Smooth muscle cell (in vitro differentiated cells): ENCODE results near the gene CCDC88A. TPM values are rescaled to one million over a fixed set of nuclear protein-coding genes. Genes with fewer than 3 reads are reported as not detected.
"Not testable (repeated sequence)": the region's sequence is repeated elsewhere in the genome, so short reads cannot be mapped to it uniquely, and the experiment has no call there.

Source experiments
- DNase-seq: peaks from one replicate; lab custom pipeline; 2025; ENCODE audit not compliant: unreplicated experiment; lab: John Stamatoyannopoulos, UW
- H2AFZ ChIP-seq: fragments of 200-600 bp; sonication (generic); 2 replicates; pipeline ENCODE4 v1.6.0; 2016; ENCODE audit warnings: antibody characterized with exemption, low read depth, mild to moderate bottlenecking
- H3F3A ChIP-seq: fragments of 200-600 bp; sonication (generic); 2 replicates; pipeline ENCODE4 v1.6.0; 2017; ENCODE audit warnings: antibody characterized with exemption, low read depth
- H3K27ac ChIP-seq: fragments of 200-600 bp; sonication (generic); 2 replicates; pipeline ENCODE4 v1.5.1; 2016; ENCODE audit warnings: low read depth, mild to moderate bottlenecking
- H3K27me3 ChIP-seq: fragments of 200-600 bp; sonication (generic); 2 replicates; pipeline ENCODE4 v1.6.1; 2016; ENCODE audit warnings: low read depth, mild to moderate bottlenecking
- H3K36me3 ChIP-seq: fragments of 200-600 bp; sonication (generic); 2 replicates; pipeline ENCODE4 v1.5.1; 2016; ENCODE audit warnings: low read depth
- H3K4me1 ChIP-seq: fragments of 200-600 bp; sonication (generic); 2 replicates; pipeline ENCODE4 v1.5.1; 2016; ENCODE audit warnings: low read depth
- H3K4me2 ChIP-seq: fragments of 200-600 bp; sonication (generic); 2 replicates; pipeline ENCODE4 v1.6.0; 2016; ENCODE audit warnings: mild to moderate bottlenecking
- H3K4me3 ChIP-seq: fragments of 200-600 bp; sonication (generic); 2 replicates; pipeline ENCODE4 v1.5.1; 2016; ENCODE audit warnings: mild to moderate bottlenecking
- H3K79me2 ChIP-seq: fragments of 200-600 bp; sonication (generic); 2 replicates; pipeline ENCODE4 v1.6.0; 2016; ENCODE audit warnings: low read depth, mild to moderate bottlenecking
- H3K9ac ChIP-seq: fragments of 200-600 bp; sonication (generic); 2 replicates; pipeline ENCODE4 v1.6.0; 2016; ENCODE audit warnings: low read depth
- H3K9me3 ChIP-seq: fragments of 200-600 bp; sonication (generic); replicated peaks from 2 replicates; pipeline ENCODE4 v1.5.1; 2016; ENCODE audit warnings: low read depth
- H4K20me1 ChIP-seq: fragments of 200-600 bp; sonication (generic); 2 replicates; pipeline ENCODE4 v1.6.0; 2016; ENCODE audit warnings: low read depth
- CTCF ChIP-seq: fragments of 200-600 bp; sonication (generic); IDR thresholded peaks from 2 replicates; pipeline ENCODE4 v1.5.1; 2017; ENCODE audit warnings: borderline replicate concordance, mild to moderate bottlenecking, antibody characterized with exemption; ENCODE audit not compliant: insufficient read depth, poor library complexity, severe bottlenecking
- WGBS: methylation state at CpG from one replicate; pipeline ENCODE4 v1.1.7; 2016; ENCODE audit warnings: low lambda C conversion rate; 5-methylcytosine and 5-hydroxymethylcytosine counted together
- polyA plus RNA-seq: library from polyadenylated mRNA; unstranded; fragments of >200 nt; fragmentation: Nextera tagmentation; extraction: Ambion mirVana; gene quantifications from 2 replicates; pipeline ENCODE4 v1.2.1, GENCODE V29; 2016
- total RNA-seq: library from RNA; depleted of rRNA; stranded (reverse); fragments of >200 nt; gene quantifications from 2 replicates; pipeline ENCODE4 v1.2.3, GENCODE V29; 2014

CCDC88A gene
- total and polyA plus RNA-seq, 2 experiments from 2014 or later: 28.8 to 71.1 TPM

GRCh38 chr2:55268907-55269644 lies 150.6 kb downstream of the CCDC88A start, which contains the start of gene MTIF2:
Gene MTIF2, minus strand, starts transcription at chr2:55269231. Its CDS starts 5,373 bp downstream, at chr2:55263858.
- peak within 1 kb of the TSS; percentile 87 for H3K4me2 ChIP-seq
- H2AFZ ChIP-seq: peak within 1 kb of the TSS; percentile 77
- H3K79me2 ChIP-seq: no peaks in the 10 kb centered on the region
- H3K4me3 ChIP-seq: peak within 1 kb of the TSS; percentile 76
- peak within 1 kb of the TSS; percentile 80 for H3K9ac ChIP-seq
- no peaks in the 10 kb centered on the region for H4K20me1 ChIP-seq
- no peaks in the 10 kb centered on the region for H3K9me3 ChIP-seq
- no peaks in the 10 kb centered on the region for H3K36me3 ChIP-seq
- H3K27ac ChIP-seq: peak within 1 kb of the TSS; percentile 57
- no peaks in the 10 kb centered on the region for H3F3A ChIP-seq
- DNase-seq: peak; percentile 70
- no peaks in the 10 kb centered on the region for H3K27me3 ChIP-seq
- 1% methylated on average over 43 of the region's 43 CpGs for WGBS
- peaks cover 7% of the 10 kb centered on the region for H3K4me1 ChIP-seq
- TF ChIP-seq CTCF: no peak

GRCh38 chr2:55268288-55268906 lies 151.3 kb downstream of the CCDC88A start:
- Histone ChIP-seq H3K36me3 (no peaks in the 10 kb centered on the region), H3K4me1 (peaks cover 7% of the 10 kb centered on the region), H3K79me2 (no peaks in the 10 kb centered on the region), H3K9me3 (no peaks in the 10 kb centered on the region), H3K9ac (peak overlapping the region; percentile 80), H4K20me1 (no peaks in the 10 kb centered on the region), H3K4me2 (peak overlapping the region; percentile 87), H3K27me3 (no peaks in the 10 kb centered on the region), H2AFZ (peak overlapping the region; percentile 77), H3K4me3 (peak overlapping the region; percentile 76), H3F3A (no peaks in the 10 kb centered on the region), H3K27ac (peak overlapping the region; percentile 57)
- DNase-seq: no peak
- no peak for TF ChIP-seq CTCF
- 26% methylated on average over 13 of the region's 13 CpGs for WGBS

GRCh38 chr2:55259586-55259985 lies 160.1 kb downstream of the CCDC88A start:
- H3K4me2 ChIP-seq, DNase-seq, H3K27ac ChIP-seq, H2AFZ ChIP-seq, H3K4me1 ChIP-seq, H3K27me3 ChIP-seq, H3K4me3 ChIP-seq, H4K20me1 ChIP-seq, H3K79me2 ChIP-seq, H3K9ac ChIP-seq, H3K9me3 ChIP-seq, H3F3A ChIP-seq: not testable (repeated sequence)
- peaks cover 12% of the 10 kb centered on the region for H3K36me3 ChIP-seq
- WGBS: 98% methylated on average over 3 of the region's 3 CpGs

GRCh38 chr2:55252832-55253231 lies 166.8 kb downstream of the CCDC88A start:
- H3F3A ChIP-seq: no peaks in the 10 kb centered on the region
- H3K4me1 ChIP-seq: no peaks in the 10 kb centered on the region
- WGBS: 93% methylated on average over 3 of the region's 3 CpGs
- TF ChIP-seq CTCF: no peak
- H3K36me3 ChIP-seq: peaks cover 16% of the 10 kb centered on the region
- H2AFZ ChIP-seq: no peak overlapping the region
- no peak for DNase-seq
- H3K79me2 ChIP-seq: no peaks in the 10 kb centered on the region
- H3K27me3 ChIP-seq: no peaks in the 10 kb centered on the region
- no peaks in the 10 kb centered on the region for H3K9me3 ChIP-seq
- H3K27ac ChIP-seq: no peak overlapping the region
- no peak overlapping the region for H3K4me2 ChIP-seq
- no peak overlapping the region for H3K4me3 ChIP-seq
- no peaks in the 10 kb centered on the region for H4K20me1 ChIP-seq
- H3K9ac ChIP-seq: no peak overlapping the region
